GM19043 (cell line): ENCODE data around the gene EID3.
"Not testable (repeated sequence)": the region's sequence is repeated elsewhere in the genome, so short reads cannot be mapped to it uniquely, and the experiment has no call there.

Source experiments
- ATAC-seq: cut with Tn5 transposase; IDR thresholded peaks from one replicate; pipeline ENCODE4 v1.9.1; 2021; ENCODE audit warnings: low read depth; ENCODE audit not compliant: unreplicated experiment

EID3 gene

GRCh38 chr12:104310751-104311633 lies 7.5 kb downstream of the EID3 start:
- ATAC-seq = no peak

- no peak for ATAC-seq
Measured at GRCh38 chr12:104312202-104312601, 8.7 kb downstream of the EID3 start.

GRCh38 chr12:104312654-104313053 lies 9.1 kb downstream of the EID3 start:
- no peak for ATAC-seq

GRCh38 chr12:104313568-104314241 lies 10.2 kb downstream of the EID3 start:
- no peak for ATAC-seq

GRCh38 chr12:104314242-104314614 lies 10.7 kb downstream of the EID3 start:
- ATAC-seq = no peak

GRCh38 chr12:104315326-104316224 lies 12.0 kb downstream of the EID3 start:
- no peak for ATAC-seq

- ATAC-seq = no peak
Measured at GRCh38 chr12:104316936-104317335, 13.4 kb downstream of the EID3 start.

- no peak for ATAC-seq
Measured at GRCh38 chr12:104317538-104318210, 14.1 kb downstream of the EID3 start.

GRCh38 chr12:104319028-104319427 lies 15.5 kb downstream of the EID3 start:
- ATAC-seq = no peak

- no peak for ATAC-seq
Measured at GRCh38 chr12:104319918-104320626, 16.5 kb downstream of the EID3 start.

- no peak for ATAC-seq
Measured at GRCh38 chr12:104320627-104321024, 17.1 kb downstream of the EID3 start.

- ATAC-seq = no peak
Measured at GRCh38 chr12:104321949-104322348, 18.4 kb downstream of the EID3 start.

- ATAC-seq = not testable (repeated sequence)
Measured at GRCh38 chr12:104322533-104322932, 19.0 kb downstream of the EID3 start.

GRCh38 chr12:104323899-104324298 lies 20.4 kb downstream of the EID3 start:
- no peak for ATAC-seq

- ATAC-seq = not testable (repeated sequence)
Measured at GRCh38 chr12:104328278-104328677, 24.7 kb downstream of the EID3 start.

- no peak for ATAC-seq
Measured at GRCh38 chr12:104328790-104329189, 25.3 kb downstream of the EID3 start.

GRCh38 chr12:104329707-104330532 lies 26.4 kb downstream of the EID3 start:
- no peak for ATAC-seq

GRCh38 chr12:104331376-104331775 lies 27.8 kb downstream of the EID3 start:
- ATAC-seq = no peak

- not testable (repeated sequence) for ATAC-seq
Measured at GRCh38 chr12:104332273-104332672, 28.7 kb downstream of the EID3 start.
